Measurements from ENCODE around the gene NUP93.

The NUP93 gene

GRCh38 chr16:56777482-56777881, 47.6 kb downstream of the NUP93 start:
- no peaks in the 10 kb centered on the region for H3K36me3 ChIP-seq (ENCODE audit: control insufficient read depth, insufficient read depth, low read length)
- no peak overlapping the region for H3K4me3 ChIP-seq (ENCODE audit: extremely low read depth, insufficient read depth, low read length, poor library complexity, severe bottlenecking)
- H3K9me3 ChIP-seq (ENCODE audit: control insufficient read depth, low read length), result no peaks in the 10 kb centered on the region
- WGBS, 2 experiments (ENCODE audit: insufficient coverage in 2 of 2), result 96 to 100% methylated on average over 3 to 5 of the region's 5 CpGs
- peaks cover 9% of the 10 kb centered on the region for H3K4me1 ChIP-seq (ENCODE audit: control insufficient read depth, insufficient read depth, low read length, poor library complexity, severe bottlenecking)
- no peak overlapping the region for H3K27ac ChIP-seq (ENCODE audit: low read depth, low read length, severe bottlenecking)

- no peak overlapping the region for H3K4me3 ChIP-seq (ENCODE audit: extremely low read depth, insufficient read depth, low read length, poor library complexity, severe bottlenecking)
- no peaks in the 10 kb centered on the region for H3K9me3 ChIP-seq (ENCODE audit: control insufficient read depth, low read length)
- peaks cover 16% of the 10 kb centered on the region for H3K4me1 ChIP-seq (ENCODE audit: control insufficient read depth, insufficient read depth, low read length, poor library complexity, severe bottlenecking)
- no peaks in the 10 kb centered on the region for H3K36me3 ChIP-seq (ENCODE audit: control insufficient read depth, insufficient read depth, low read length)
- H3K27ac ChIP-seq (ENCODE audit: low read depth, low read length, severe bottlenecking), result no peak overlapping the region
- WGBS, 2 experiments (ENCODE audit: insufficient coverage in 2 of 2), result no CpG with 5 or more reads among the region's 1 CpG
These were observed 50.0 kb downstream of the NUP93 start for GRCh38 chr16:56779906-56780305.

GRCh38 chr16:56780646-56781045, 50.7 kb downstream of the NUP93 start:
- H3K27ac ChIP-seq (ENCODE audit: low read depth, low read length, severe bottlenecking), result no peak overlapping the region
- H3K4me1 ChIP-seq (ENCODE audit: control insufficient read depth, insufficient read depth, low read length, poor library complexity, severe bottlenecking), result peaks cover 16% of the 10 kb centered on the region
- 83% methylated on average over 1 of the region's 3 CpGs; no CpG with 5 or more reads in 1 of the 2 experiments for WGBS, 2 experiments (ENCODE audit: insufficient coverage in 2 of 2)
- no peaks in the 10 kb centered on the region for H3K36me3 ChIP-seq (ENCODE audit: control insufficient read depth, insufficient read depth, low read length)
- no peak overlapping the region for H3K4me3 ChIP-seq (ENCODE audit: extremely low read depth, insufficient read depth, low read length, poor library complexity, severe bottlenecking)
- no peaks in the 10 kb centered on the region for H3K9me3 ChIP-seq (ENCODE audit: control insufficient read depth, low read length)

GRCh38 chr16:56781528-56781961, 51.6 kb downstream of the NUP93 start:
- Histone ChIP-seq H3K9me3 (ENCODE audit: control insufficient read depth, low read length) (no peaks in the 10 kb centered on the region), H3K4me3 (ENCODE audit: extremely low read depth, insufficient read depth, low read length, poor library complexity, severe bottlenecking) (no peak overlapping the region), H3K36me3 (ENCODE audit: control insufficient read depth, insufficient read depth, low read length) (no peaks in the 10 kb centered on the region), H3K27ac (ENCODE audit: low read depth, low read length, severe bottlenecking) (no peak overlapping the region), H3K4me1 (ENCODE audit: control insufficient read depth, insufficient read depth, low read length, poor library complexity, severe bottlenecking) (peaks cover 20% of the 10 kb centered on the region)
- 55 to 61% methylated on average over 4 of the region's 6 CpGs for WGBS, 2 experiments (ENCODE audit: insufficient coverage in 2 of 2)

GRCh38 chr16:56783344-56783743, 53.4 kb downstream of the NUP93 start:
- Histone ChIP-seq H3K4me1 (ENCODE audit: control insufficient read depth, insufficient read depth, low read length, poor library complexity, severe bottlenecking) (peaks cover 35% of the 10 kb centered on the region), H3K4me3 (ENCODE audit: extremely low read depth, insufficient read depth, low read length, poor library complexity, severe bottlenecking) (no peak overlapping the region)
- 58 to 88% methylated on average over 3 to 5 of the region's 5 CpGs for WGBS, 2 experiments (ENCODE audit: insufficient coverage in 2 of 2)

GRCh38 chr16:56785317-56785716, 55.4 kb downstream of the NUP93 start:
- 100% methylated on average over 3 to 4 of the region's 6 CpGs for WGBS, 2 experiments (ENCODE audit: insufficient coverage in 2 of 2)
- no peak overlapping the region for H3K4me3 ChIP-seq (ENCODE audit: extremely low read depth, insufficient read depth, low read length, poor library complexity, severe bottlenecking)
- no peaks in the 10 kb centered on the region for H3K36me3 ChIP-seq (ENCODE audit: control insufficient read depth, insufficient read depth, low read length)
- H3K4me1 ChIP-seq (ENCODE audit: control insufficient read depth, insufficient read depth, low read length, poor library complexity, severe bottlenecking), result peaks cover 39% of the 10 kb centered on the region
- H3K27ac ChIP-seq (ENCODE audit: low read depth, low read length, severe bottlenecking), result no peak overlapping the region
- no peaks in the 10 kb centered on the region for H3K9me3 ChIP-seq (ENCODE audit: control insufficient read depth, low read length)

More at GRCh38 chr16:56783344-56783743, 53.4 kb downstream of the NUP93 start:
- H3K27ac ChIP-seq (ENCODE audit: low read depth, low read length, severe bottlenecking), result no peak overlapping the region
- H3K36me3 ChIP-seq (ENCODE audit: control insufficient read depth, insufficient read depth, low read length), result no peaks in the 10 kb centered on the region
- H3K9me3 ChIP-seq (ENCODE audit: control insufficient read depth, low read length), result no peaks in the 10 kb centered on the region

- Histone ChIP-seq H3K9me3 (ENCODE audit: control insufficient read depth, low read length) (no peaks in the 10 kb centered on the region), H3K27ac (ENCODE audit: low read depth, low read length, severe bottlenecking) (no peak overlapping the region), H3K36me3 (ENCODE audit: control insufficient read depth, insufficient read depth, low read length) (no peaks in the 10 kb centered on the region), H3K4me3 (ENCODE audit: extremely low read depth, insufficient read depth, low read length, poor library complexity, severe bottlenecking) (no peak overlapping the region), H3K4me1 (ENCODE audit: control insufficient read depth, insufficient read depth, low read length, poor library complexity, severe bottlenecking) (peaks cover 34% of the 10 kb centered on the region)
- 29 to 39% methylated on average over 4 to 6 of the region's 6 CpGs for WGBS, 2 experiments (ENCODE audit: insufficient coverage in 2 of 2)
These were observed 57.2 kb downstream of the NUP93 start for GRCh38 chr16:56787167-56787566.

GRCh38 chr16:56788435-56788834, 58.5 kb downstream of the NUP93 start:
- peaks cover 32% of the 10 kb centered on the region for H3K4me1 ChIP-seq (ENCODE audit: control insufficient read depth, insufficient read depth, low read length, poor library complexity, severe bottlenecking)
- no peaks in the 10 kb centered on the region for H3K9me3 ChIP-seq (ENCODE audit: control insufficient read depth, low read length)
- no peaks in the 10 kb centered on the region for H3K36me3 ChIP-seq (ENCODE audit: control insufficient read depth, insufficient read depth, low read length)
- H3K4me3 ChIP-seq (ENCODE audit: extremely low read depth, insufficient read depth, low read length, poor library complexity, severe bottlenecking), result no peak overlapping the region
- WGBS, 2 experiments (ENCODE audit: insufficient coverage in 2 of 2), result 95 to 100% methylated on average over 3 to 4 of the region's 4 CpGs
- H3K27ac ChIP-seq (ENCODE audit: low read depth, low read length, severe bottlenecking), result no peak overlapping the region

- 93 to 100% methylated on average over 2 to 3 of the region's 5 CpGs for whole genome bisulfite sequencing, 2 experiments (ENCODE audit: insufficient coverage in 2 of 2)
- H3K4me1 ChIP-seq (ENCODE audit: control insufficient read depth, insufficient read depth, low read length, poor library complexity, severe bottlenecking), result peaks cover 30% of the 10 kb centered on the region
- H3K36me3 ChIP-seq (ENCODE audit: control insufficient read depth, insufficient read depth, low read length), result no peaks in the 10 kb centered on the region
- no peak overlapping the region for H3K27ac ChIP-seq (ENCODE audit: low read depth, low read length, severe bottlenecking)
- H3K4me3 ChIP-seq (ENCODE audit: extremely low read depth, insufficient read depth, low read length, poor library complexity, severe bottlenecking), result no peak overlapping the region
- H3K9me3 ChIP-seq (ENCODE audit: control insufficient read depth, low read length), result no peaks in the 10 kb centered on the region
These were observed 59.4 kb downstream of the NUP93 start for GRCh38 chr16:56789360-56789759.

- Histone ChIP-seq H3K9me3 (ENCODE audit: control insufficient read depth, low read length) (no peaks in the 10 kb centered on the region), H3K36me3 (ENCODE audit: control insufficient read depth, insufficient read depth, low read length) (peaks cover 6% of the 10 kb centered on the region), H3K27ac (ENCODE audit: low read depth, low read length, severe bottlenecking) (no peak overlapping the region), H3K4me1 (ENCODE audit: control insufficient read depth, insufficient read depth, low read length, poor library complexity, severe bottlenecking) (peaks cover 15% of the 10 kb centered on the region), H3K4me3 (ENCODE audit: extremely low read depth, insufficient read depth, low read length, poor library complexity, severe bottlenecking) (no peak overlapping the region)
These were observed 63.0 kb downstream of the NUP93 start for GRCh38 chr16:56792967-56793366.

- Histone ChIP-seq H3K4me3 (ENCODE audit: extremely low read depth, insufficient read depth, low read length, poor library complexity, severe bottlenecking) (no peak overlapping the region), H3K27ac (ENCODE audit: low read depth, low read length, severe bottlenecking) (no peak overlapping the region), H3K36me3 (ENCODE audit: control insufficient read depth, insufficient read depth, low read length) (peaks cover 6% of the 10 kb centered on the region), H3K4me1 (ENCODE audit: control insufficient read depth, insufficient read depth, low read length, poor library complexity, severe bottlenecking) (peaks cover 10% of the 10 kb centered on the region), H3K9me3 (ENCODE audit: control insufficient read depth, low read length) (no peaks in the 10 kb centered on the region)
- 80% methylated on average over 1 of the region's 6 CpGs; no CpG with 5 or more reads in 1 of the 2 experiments for WGBS, 2 experiments (ENCODE audit: insufficient coverage in 2 of 2)
These were observed 63.6 kb downstream of the NUP93 start for GRCh38 chr16:56793492-56793891.

All from mesodermal cell (in vitro differentiated cells).